Spinal cord (tissue), 10 donors: Measurements from ENCODE around the gene ZFP3. TPM values are rescaled to one million over a fixed set of nuclear protein-coding genes. Genes with fewer than 3 reads are reported as not detected.
"Not testable (repeated sequence)": the region's sequence is repeated elsewhere in the genome, so short reads cannot be mapped to it uniquely, and the experiment has no call there.

Experiments used
- DNase-seq, 6 donors: peaks; one replicate each; pipeline versions ENCODE4 v3.0.0 to v3.0.0-alpha.2; 2013 to 2015; ENCODE audit warnings: low spot score in 6 of 6, low read depth in 4 of 6
- H3K27ac ChIP-seq: one replicate; pipeline ENCODE4 v1.5.1; 2013; ENCODE audit warnings: low read depth, low read length, control low read depth
- H3K27me3 ChIP-seq: one replicate; pipeline ENCODE4 v1.6.1; 2013; ENCODE audit warnings: low read length; ENCODE audit not compliant: control insufficient read depth, insufficient read depth
- H3K36me3 ChIP-seq: one replicate; pipeline ENCODE4 v1.6.1; 2013; ENCODE audit warnings: low read length; ENCODE audit not compliant: control insufficient read depth, insufficient read depth
- H3K4me1 ChIP-seq: one replicate; pipeline ENCODE4 v1.6.1; 2013; ENCODE audit warnings: low read length; ENCODE audit not compliant: control insufficient read depth, insufficient read depth
- H3K4me3 ChIP-seq: one replicate; pipeline ENCODE4 v1.5.1; 2013; ENCODE audit warnings: low read depth, low read length, control low read depth
- H3K9me3 ChIP-seq: one replicate; pipeline ENCODE4 v1.6.1; 2013; ENCODE audit warnings: low read length; ENCODE audit not compliant: control insufficient read depth, insufficient read depth
- WGBS: methylation state at CpG from one replicate; pipeline ENCODE4 v1.1.5; 2013; ENCODE audit warnings: missing lambda C conversion rate; ENCODE audit not compliant: insufficient coverage; 5-methylcytosine and 5-hydroxymethylcytosine counted together
- polyA plus RNA-seq, 2 donors: library from polyadenylated mRNA; unstranded; fragments of 120-200 nt; gene quantifications; one replicate each; pipeline ENCODE4 v1.2.1, GENCODE V29; 2013; ENCODE audit not compliant: insufficient read length in 2 of 2
- total RNA-seq, 2 donors: library from RNA; depleted of rRNA in 1 of 2; stranded (reverse); fragments of 120-200 nt in 1 of 2; fragments of >200 nt in 1 of 2; gene quantifications; one replicate each; pipeline versions ENCODE4 v1.2.3 to v1.2.4, GENCODE V29; 2013 to 2014
- donor health status: healthy.

The ZFP3 gene
- total and polyA plus RNA-seq, 4 donors: 8.9 to 16.1 (median 11.4) TPM

- H3K27me3 ChIP-seq, H3K36me3 ChIP-seq, H3K4me3 ChIP-seq, H3K4me1 ChIP-seq, DNase-seq, H3K27ac ChIP-seq, H3K9me3 ChIP-seq: not testable (repeated sequence)
- 73% methylated on average over 4 of the region's 8 CpGs for WGBS
Measured at GRCh38 chr17:5135131-5135712, 57.0 kb downstream of the ZFP3 start.

GRCh38 chr17:5135726-5136579, 57.7 kb downstream of the ZFP3 start:
- no peak overlapping the region for H3K27ac ChIP-seq
- no peaks in the 10 kb centered on the region for H3K36me3 ChIP-seq
- no peaks in the 10 kb centered on the region for H3K27me3 ChIP-seq
- no peaks in the 10 kb centered on the region for H3K4me1 ChIP-seq
- WGBS: 83% methylated on average over 13 of the region's 14 CpGs
- no peaks in the 10 kb centered on the region for H3K9me3 ChIP-seq
- no peak overlapping the region for H3K4me3 ChIP-seq
- no peak for DNase-seq

GRCh38 chr17:5136580-5137412, 58.5 kb downstream of the ZFP3 start:
- 88% methylated on average over 12 of the region's 14 CpGs for WGBS
- not testable (repeated sequence) for H3K27me3 ChIP-seq, H3K36me3 ChIP-seq, H3K4me1 ChIP-seq, H3K4me3 ChIP-seq, DNase-seq, H3K9me3 ChIP-seq, H3K27ac ChIP-seq

GRCh38 chr17:5137511-5138197, 59.4 kb downstream of the ZFP3 start:
- WGBS: 94% methylated on average over 10 of the region's 15 CpGs
- not testable (repeated sequence) for H3K27me3 ChIP-seq, H3K36me3 ChIP-seq, H3K27ac ChIP-seq, H3K9me3 ChIP-seq, DNase-seq, H3K4me1 ChIP-seq, H3K4me3 ChIP-seq

- WGBS: 81% methylated on average over 6 of the region's 9 CpGs
- not testable (repeated sequence) for H3K9me3 ChIP-seq, H3K4me3 ChIP-seq, H3K36me3 ChIP-seq, H3K27me3 ChIP-seq, DNase-seq, H3K27ac ChIP-seq, H3K4me1 ChIP-seq
Measured at GRCh38 chr17:5138198-5138544, 59.9 kb downstream of the ZFP3 start.

- 76% methylated on average over 24 of the region's 24 CpGs for WGBS
- H3K4me3 ChIP-seq: no peak overlapping the region
- no peaks in the 10 kb centered on the region for H3K4me1 ChIP-seq
- no peaks in the 10 kb centered on the region for H3K36me3 ChIP-seq
- no peaks in the 10 kb centered on the region for H3K9me3 ChIP-seq
- no peak for DNase-seq
- H3K27ac ChIP-seq: no peak overlapping the region
- no peaks in the 10 kb centered on the region for H3K27me3 ChIP-seq
Measured at GRCh38 chr17:5138616-5139457, 60.6 kb downstream of the ZFP3 start.

GRCh38 chr17:5139458-5139732, 61.1 kb downstream of the ZFP3 start:
- Histone ChIP-seq H3K4me1 (no peaks in the 10 kb centered on the region), H3K36me3 (no peaks in the 10 kb centered on the region), H3K27ac (no peak overlapping the region), H3K27me3 (no peaks in the 10 kb centered on the region), H3K4me3 (no peak overlapping the region), H3K9me3 (no peaks in the 10 kb centered on the region)
- WGBS: 74% methylated on average over 5 of the region's 5 CpGs
- DNase-seq: no peak

GRCh38 chr17:5142877-5143276, 64.6 kb downstream of the ZFP3 start:
- H3K27ac ChIP-seq, H3K4me1 ChIP-seq, H3K36me3 ChIP-seq, H3K27me3 ChIP-seq, H3K4me3 ChIP-seq, H3K9me3 ChIP-seq, DNase-seq: not testable (repeated sequence)
- WGBS: no CpG with 5 or more reads among the region's 18 CpGs
